Upper lobe of left lung (tissue), 4 donors: ENCODE results near the gene TMEM18.

Experiments
- EP300 ChIP-seq, 4 donors: sonication (generic); formaldehyde crosslinking; IDR thresholded peaks; one replicate each; pipeline ENCODE4 v1.5.1; 2017; ENCODE audit warnings: antibody characterized with exemption in 4 of 4, control low read depth in 2 of 4
- POLR2A ChIP-seq, 4 donors: fragments of 450-650 bp; IDR thresholded peaks; one replicate each; pipeline ENCODE4 v1.5.1; 2016 to 2017; ENCODE audit warnings: antibody characterized with exemption in 4 of 4, mild to moderate bottlenecking in 2 of 4
- POLR2AphosphoS5 ChIP-seq, 2 donors: sonication (generic); formaldehyde crosslinking; IDR thresholded peaks; one replicate each; pipeline ENCODE4 v1.5.1; 2017; ENCODE audit warnings: antibody characterized with exemption in 2 of 2
- TF ChIP-seq, protein P1 (sequence below), 6 experiments: fragments of 450-650 bp in 4 of 6; fragments of 200-600 bp in 2 of 6; sonication (generic) in 2 of 6; IDR thresholded peaks; one replicate each; pipeline ENCODE4 v1.5.1; 2016 to 2019; ENCODE audit warnings: antibody characterized with exemption in 6 of 6

DNA sequence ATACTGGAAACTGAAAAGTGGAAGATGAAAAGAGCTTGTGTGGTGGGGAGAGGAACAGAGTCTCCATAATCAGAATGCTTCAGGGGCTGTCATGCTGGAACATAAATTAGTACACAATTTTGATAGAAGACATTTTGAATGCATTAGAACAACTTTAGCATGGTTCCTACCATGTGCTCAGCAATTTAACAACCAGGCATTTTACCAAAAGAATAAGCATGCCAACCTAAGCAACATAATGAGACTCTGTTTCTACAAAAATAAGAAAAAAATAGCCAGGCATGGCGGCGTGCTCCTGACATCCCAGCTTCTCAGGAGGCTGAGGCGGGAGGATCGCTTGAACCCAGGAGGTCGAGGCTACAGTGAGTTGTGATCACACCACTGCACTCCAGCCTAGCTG lies 40.5 kb upstream of the TMEM18 start:
- TF ChIP-seq, protein P1, sequence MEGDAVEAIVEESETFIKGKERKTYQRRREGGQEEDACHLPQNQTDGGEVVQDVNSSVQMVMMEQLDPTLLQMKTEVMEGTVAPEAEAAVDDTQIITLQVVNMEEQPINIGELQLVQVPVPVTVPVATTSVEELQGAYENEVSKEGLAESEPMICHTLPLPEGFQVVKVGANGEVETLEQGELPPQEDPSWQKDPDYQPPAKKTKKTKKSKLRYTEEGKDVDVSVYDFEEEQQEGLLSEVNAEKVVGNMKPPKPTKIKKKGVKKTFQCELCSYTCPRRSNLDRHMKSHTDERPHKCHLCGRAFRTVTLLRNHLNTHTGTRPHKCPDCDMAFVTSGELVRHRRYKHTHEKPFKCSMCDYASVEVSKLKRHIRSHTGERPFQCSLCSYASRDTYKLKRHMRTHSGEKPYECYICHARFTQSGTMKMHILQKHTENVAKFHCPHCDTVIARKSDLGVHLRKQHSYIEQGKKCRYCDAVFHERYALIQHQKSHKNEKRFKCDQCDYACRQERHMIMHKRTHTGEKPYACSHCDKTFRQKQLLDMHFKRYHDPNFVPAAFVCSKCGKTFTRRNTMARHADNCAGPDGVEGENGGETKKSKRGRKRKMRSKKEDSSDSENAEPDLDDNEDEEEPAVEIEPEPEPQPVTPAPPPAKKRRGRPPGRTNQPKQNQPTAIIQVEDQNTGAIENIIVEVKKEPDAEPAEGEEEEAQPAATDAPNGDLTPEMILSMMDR (IDR thresholded peaks at IDR 0.05): no peak
- TF ChIP-seq POLR2A (IDR thresholded peaks at IDR 0.05): no peak
- TF ChIP-seq POLR2AphosphoS5 (IDR thresholded peaks at IDR 0.05): no peak
- TF ChIP-seq EP300 (IDR thresholded peaks at IDR 0.05): no peak
